WTC11 (cell line): ENCODE measurements around the gene ELFN2. TPM values are rescaled to one million over a fixed set of nuclear protein-coding genes. Genes with fewer than 3 reads are reported as not detected.

Experiments
- ATAC-seq: fragments of 200-7000 bp; cut with Tn5 transposase; 2 replicates; pipeline ENCODE4 v1.10.0; 2021; ENCODE audit warnings: mild to moderate bottlenecking, moderate library complexity
- CTCF ChIA-PET: fragments of 300-600 bp; sonication (Branson Sonifier 250); formaldehyde crosslinking; loops from one replicate; lab custom pipeline; 2021; ENCODE audit warnings: antibody characterized with exemption; lab: Charles Lee
- POLR2A ChIA-PET: fragments of 350-600 bp; sonication (Branson Sonifier 250); formaldehyde crosslinking; loops from one replicate; lab custom pipeline; 2021; ENCODE audit warnings: antibody characterized with exemption; lab: Charles Lee
- DNase-seq: peaks from one replicate; pipeline ENCODE4 v3.0.0; 2021; ENCODE audit warnings: low spot score
- H3K27ac Mint-ChIP-seq: 2 replicates; pipeline ENCODE4 v1.8.0; 2021; ENCODE audit warnings: mixed read lengths
- H3K27me3 Mint-ChIP-seq: 2 replicates; pipeline ENCODE4 v1.8.0; 2021; ENCODE audit warnings: low read depth, mild to moderate bottlenecking, moderate library complexity, mixed read lengths
- H3K36me3 Mint-ChIP-seq: 2 replicates; pipeline ENCODE4 v1.8.0; 2021; ENCODE audit warnings: mixed read lengths
- H3K4me1 Mint-ChIP-seq: 2 replicates; pipeline ENCODE4 v1.8.0; 2022; ENCODE audit warnings: mixed read lengths
- H3K4me3 Mint-ChIP-seq: 2 replicates; pipeline ENCODE4 v1.8.0; 2021; ENCODE audit warnings: mild to moderate bottlenecking, moderate library complexity, mixed read lengths
- H3K9me3 Mint-ChIP-seq: 2 replicates; pipeline ENCODE4 v1.8.0; 2021; ENCODE audit warnings: mixed read lengths
- CBFB ChIP-seq: sonication (generic); formaldehyde crosslinking; IDR thresholded peaks from 2 replicates; pipeline ENCODE4 v1.8.1; 2022; ENCODE audit warnings: mild to moderate bottlenecking, low read depth, missing genetic modification reagents
- GRHL2 ChIP-seq: fragments of 250-450 bp; sonication (Bioruptor Pico); IDR thresholded peaks from 2 replicates; pipeline ENCODE4 v1.8.0; 2022; ENCODE audit warnings: mild to moderate bottlenecking, moderate library complexity; ENCODE audit not compliant: insufficient replicate concordance, severe bottlenecking
- IRF2 ChIP-seq: sonication (generic); formaldehyde crosslinking; IDR thresholded peaks from 2 replicates; pipeline ENCODE4 v1.8.0; 2022; ENCODE audit warnings: low read depth, missing genetic modification reagents, borderline replicate concordance
- JAZF1 ChIP-seq: fragments of 250-450 bp; sonication (Bioruptor Pico); IDR thresholded peaks from 2 replicates; pipeline ENCODE4 v1.9.0; 2021; ENCODE audit warnings: moderate library complexity, mild to moderate bottlenecking, inconsistent platforms
- KAT7 ChIP-seq: sonication (generic); formaldehyde crosslinking; IDR thresholded peaks from 2 replicates; pipeline ENCODE4 v1.8.1; 2023; ENCODE audit warnings: missing genetic modification reagents, mild to moderate bottlenecking, borderline replicate concordance
- NFE2L1 ChIP-seq: sonication (generic); formaldehyde crosslinking; IDR thresholded peaks from 2 replicates; pipeline ENCODE4 v1.8.1; 2023; ENCODE audit warnings: missing genetic modification reagents
- NR3C1 ChIP-seq: sonication (generic); formaldehyde crosslinking; conservative IDR thresholded peaks from 2 replicates; pipeline ENCODE4 v1.8.1; 2023; ENCODE audit warnings: low read depth, mild to moderate bottlenecking, missing genetic modification reagents
- SMAD3 ChIP-seq: sonication (generic); formaldehyde crosslinking; IDR thresholded peaks from 2 replicates; pipeline ENCODE4 v1.8.0; 2022; ENCODE audit warnings: missing genetic modification reagents, mild to moderate bottlenecking, borderline replicate concordance
- TEAD4 ChIP-seq: sonication (generic); formaldehyde crosslinking; IDR thresholded peaks from 2 replicates; pipeline ENCODE4 v1.8.0; 2022; ENCODE audit warnings: mild to moderate bottlenecking, missing genetic modification reagents
- ZNF219 ChIP-seq: sonication (generic); formaldehyde crosslinking; IDR thresholded peaks from 2 replicates; pipeline ENCODE4 v1.8.0; 2023; ENCODE audit warnings: missing genetic modification reagents, mild to moderate bottlenecking, borderline replicate concordance
- ZNF396 ChIP-seq: fragments of 250-450 bp; sonication (Bioruptor Pico); IDR thresholded peaks from 2 replicates; pipeline ENCODE4 v1.8.0; 2021; ENCODE audit warnings: mild to moderate bottlenecking, moderate library complexity, borderline replicate concordance
- total RNA-seq: library from RNA; stranded (reverse); gene quantifications from 3 replicates; pipeline ENCODE4 v1.2.3, GENCODE V29; 2021
- TF ChIP-seq, protein P1 (sequence below): sonication (generic); formaldehyde crosslinking; IDR thresholded peaks from 2 replicates; pipeline ENCODE4 v1.8.0; 2022; ENCODE audit warnings: mild to moderate bottlenecking, missing genetic modification reagents
- TF ChIP-seq, protein P2 (sequence below): fragments of 200-600 bp; IDR thresholded peaks from 2 replicates; pipeline ENCODE4 v1.8.0; 2022; ENCODE audit warnings: antibody characterized with exemption
- TF ChIP-seq, protein P3 (sequence below): fragments of 250-450 bp; sonication (Bioruptor Pico); IDR thresholded peaks from 2 replicates; pipeline ENCODE4 v1.9.0; 2021; ENCODE audit warnings: mild to moderate bottlenecking, borderline replicate concordance
- TF ChIP-seq, protein P4 (sequence below): sonication (generic); formaldehyde crosslinking; IDR thresholded peaks from 2 replicates; pipeline ENCODE4 v1.8.0; 2023; ENCODE audit warnings: missing genetic modification reagents, mild to moderate bottlenecking, borderline replicate concordance
- TF ChIP-seq, protein P5 (sequence below): sonication (generic); formaldehyde crosslinking; IDR thresholded peaks from 2 replicates; pipeline ENCODE4 v1.8.0; 2022; ENCODE audit warnings: missing genetic modification reagents
- TF ChIP-seq, protein P6 (sequence below): fragments of 250-450 bp; sonication (Bioruptor Pico); IDR thresholded peaks from 2 replicates; pipeline ENCODE4 v1.9.0; 2021; ENCODE audit warnings: moderate library complexity, mild to moderate bottlenecking, inconsistent platforms, borderline replicate concordance

Gene ELFN2
- total RNA-seq, 1 experiment from 2014 or later = 0.87 TPM

DNA sequence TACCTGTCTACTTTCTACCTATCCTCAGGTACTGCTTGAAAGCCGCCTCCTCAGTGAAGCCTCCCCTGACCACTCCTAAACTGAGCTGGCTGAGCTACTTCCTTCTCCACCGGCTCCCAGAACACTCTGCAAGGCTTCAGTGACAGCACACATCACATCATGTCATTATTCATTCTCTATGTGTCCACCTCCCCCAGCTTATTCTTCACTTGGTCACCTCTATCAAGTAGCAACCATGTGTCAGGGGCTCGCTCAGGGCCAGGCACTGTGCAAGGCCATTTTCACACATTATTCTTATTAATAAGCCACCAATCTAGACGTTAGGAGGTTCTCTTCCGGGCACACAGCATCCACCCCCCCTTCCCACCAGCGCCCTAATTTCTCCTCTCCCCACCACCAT lies 3.7 kb upstream of the ELFN2 start (continued):
- TF ChIP-seq, protein P1, sequence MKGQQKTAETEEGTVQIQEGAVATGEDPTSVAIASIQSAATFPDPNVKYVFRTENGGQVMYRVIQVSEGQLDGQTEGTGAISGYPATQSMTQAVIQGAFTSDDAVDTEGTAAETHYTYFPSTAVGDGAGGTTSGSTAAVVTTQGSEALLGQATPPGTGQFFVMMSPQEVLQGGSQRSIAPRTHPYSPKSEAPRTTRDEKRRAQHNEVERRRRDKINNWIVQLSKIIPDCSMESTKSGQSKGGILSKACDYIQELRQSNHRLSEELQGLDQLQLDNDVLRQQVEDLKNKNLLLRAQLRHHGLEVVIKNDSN (CRISPR knock-in tag) = no peak
- no peak for TF ChIP-seq JAZF1 (CRISPR knock-in tag)
- no peak for TF ChIP-seq ZNF396
- TF ChIP-seq ZNF219 (CRISPR knock-in tag) = no peak
- no peak for TF ChIP-seq TEAD4 (CRISPR knock-in tag)
- TF ChIP-seq CBFB (CRISPR knock-in tag) = no peak
- no peak for TF ChIP-seq GRHL2
- no peak for TF ChIP-seq NFE2L1 (CRISPR knock-in tag)
- TF ChIP-seq KAT7 = no peak
- TF ChIP-seq, protein P2, sequence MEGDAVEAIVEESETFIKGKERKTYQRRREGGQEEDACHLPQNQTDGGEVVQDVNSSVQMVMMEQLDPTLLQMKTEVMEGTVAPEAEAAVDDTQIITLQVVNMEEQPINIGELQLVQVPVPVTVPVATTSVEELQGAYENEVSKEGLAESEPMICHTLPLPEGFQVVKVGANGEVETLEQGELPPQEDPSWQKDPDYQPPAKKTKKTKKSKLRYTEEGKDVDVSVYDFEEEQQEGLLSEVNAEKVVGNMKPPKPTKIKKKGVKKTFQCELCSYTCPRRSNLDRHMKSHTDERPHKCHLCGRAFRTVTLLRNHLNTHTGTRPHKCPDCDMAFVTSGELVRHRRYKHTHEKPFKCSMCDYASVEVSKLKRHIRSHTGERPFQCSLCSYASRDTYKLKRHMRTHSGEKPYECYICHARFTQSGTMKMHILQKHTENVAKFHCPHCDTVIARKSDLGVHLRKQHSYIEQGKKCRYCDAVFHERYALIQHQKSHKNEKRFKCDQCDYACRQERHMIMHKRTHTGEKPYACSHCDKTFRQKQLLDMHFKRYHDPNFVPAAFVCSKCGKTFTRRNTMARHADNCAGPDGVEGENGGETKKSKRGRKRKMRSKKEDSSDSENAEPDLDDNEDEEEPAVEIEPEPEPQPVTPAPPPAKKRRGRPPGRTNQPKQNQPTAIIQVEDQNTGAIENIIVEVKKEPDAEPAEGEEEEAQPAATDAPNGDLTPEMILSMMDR = no peak
- no peak for TF ChIP-seq IRF2
- no peak for TF ChIP-seq NR3C1 (CRISPR knock-in tag)
- TF ChIP-seq, protein P3, sequence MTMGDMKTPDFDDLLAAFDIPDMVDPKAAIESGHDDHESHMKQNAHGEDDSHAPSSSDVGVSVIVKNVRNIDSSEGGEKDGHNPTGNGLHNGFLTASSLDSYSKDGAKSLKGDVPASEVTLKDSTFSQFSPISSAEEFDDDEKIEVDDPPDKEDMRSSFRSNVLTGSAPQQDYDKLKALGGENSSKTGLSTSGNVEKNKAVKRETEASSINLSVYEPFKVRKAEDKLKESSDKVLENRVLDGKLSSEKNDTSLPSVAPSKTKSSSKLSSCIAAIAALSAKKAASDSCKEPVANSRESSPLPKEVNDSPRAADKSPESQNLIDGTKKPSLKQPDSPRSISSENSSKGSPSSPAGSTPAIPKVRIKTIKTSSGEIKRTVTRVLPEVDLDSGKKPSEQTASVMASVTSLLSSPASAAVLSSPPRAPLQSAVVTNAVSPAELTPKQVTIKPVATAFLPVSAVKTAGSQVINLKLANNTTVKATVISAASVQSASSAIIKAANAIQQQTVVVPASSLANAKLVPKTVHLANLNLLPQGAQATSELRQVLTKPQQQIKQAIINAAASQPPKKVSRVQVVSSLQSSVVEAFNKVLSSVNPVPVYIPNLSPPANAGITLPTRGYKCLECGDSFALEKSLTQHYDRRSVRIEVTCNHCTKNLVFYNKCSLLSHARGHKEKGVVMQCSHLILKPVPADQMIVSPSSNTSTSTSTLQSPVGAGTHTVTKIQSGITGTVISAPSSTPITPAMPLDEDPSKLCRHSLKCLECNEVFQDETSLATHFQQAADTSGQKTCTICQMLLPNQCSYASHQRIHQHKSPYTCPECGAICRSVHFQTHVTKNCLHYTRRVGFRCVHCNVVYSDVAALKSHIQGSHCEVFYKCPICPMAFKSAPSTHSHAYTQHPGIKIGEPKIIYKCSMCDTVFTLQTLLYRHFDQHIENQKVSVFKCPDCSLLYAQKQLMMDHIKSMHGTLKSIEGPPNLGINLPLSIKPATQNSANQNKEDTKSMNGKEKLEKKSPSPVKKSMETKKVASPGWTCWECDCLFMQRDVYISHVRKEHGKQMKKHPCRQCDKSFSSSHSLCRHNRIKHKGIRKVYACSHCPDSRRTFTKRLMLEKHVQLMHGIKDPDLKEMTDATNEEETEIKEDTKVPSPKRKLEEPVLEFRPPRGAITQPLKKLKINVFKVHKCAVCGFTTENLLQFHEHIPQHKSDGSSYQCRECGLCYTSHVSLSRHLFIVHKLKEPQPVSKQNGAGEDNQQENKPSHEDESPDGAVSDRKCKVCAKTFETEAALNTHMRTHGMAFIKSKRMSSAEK (CRISPR knock-in tag) = no peak
- TF ChIP-seq SMAD3 (CRISPR knock-in tag) = no peak

DNA sequence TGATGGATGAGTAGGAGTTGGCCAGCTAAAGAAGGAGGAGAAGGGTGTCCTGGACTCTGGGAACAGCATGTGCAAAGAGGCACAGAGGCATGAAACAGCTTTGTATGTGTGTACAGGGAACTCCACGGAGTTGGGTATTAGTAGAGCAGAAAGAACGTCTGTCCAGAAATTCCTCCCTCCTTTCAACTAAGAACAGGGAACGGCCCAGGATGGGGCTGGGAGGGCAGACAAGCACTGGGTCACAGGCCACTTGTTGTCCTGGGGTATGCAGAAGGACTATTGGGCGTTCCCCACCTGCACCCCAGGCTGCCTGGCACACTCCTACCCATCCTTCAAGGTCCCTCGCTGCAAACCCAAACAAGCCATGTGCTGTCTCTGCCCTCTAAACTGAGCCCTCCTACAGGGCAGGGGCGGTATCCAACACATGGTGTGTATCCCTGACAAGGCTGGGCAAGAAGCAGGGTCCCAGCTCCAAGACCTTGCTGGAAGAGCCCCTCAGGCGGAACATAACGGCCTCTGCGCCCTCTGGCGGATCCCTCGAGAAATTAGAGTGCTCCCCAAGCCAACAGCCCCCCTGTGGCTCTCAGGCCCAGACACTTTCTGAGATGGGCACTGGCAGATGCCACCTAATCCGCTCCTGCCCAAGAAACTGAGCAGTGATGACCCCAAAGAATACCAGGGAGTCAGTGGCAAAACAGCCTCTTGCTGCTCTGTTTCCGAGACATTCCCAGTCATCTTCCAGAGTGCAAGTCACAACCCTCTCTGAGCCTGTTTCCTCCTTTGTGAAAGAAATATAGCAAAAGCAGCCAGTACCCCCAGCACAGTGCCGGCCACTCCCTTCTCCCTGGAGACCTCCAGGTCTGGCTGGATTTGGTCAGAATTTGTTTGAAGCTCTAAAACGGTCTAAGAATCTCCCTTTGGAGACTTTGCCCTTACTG lies 1.6 kb upstream of the ELFN2 start:
- H3K27ac Mint-ChIP-seq = no peak overlapping the region
- no peaks in the 10 kb centered on the region for H3K36me3 Mint-ChIP-seq
- peak; percentile 81 for DNase-seq
- H3K4me3 Mint-ChIP-seq = peak overlapping the region; percentile 47
- H3K4me1 Mint-ChIP-seq = peaks cover 14% of the 10 kb centered on the region
- ChIA-PET POLR2A (no interaction called here), CTCF (interaction anchor here (0.5 to 4.5 kb wide), 55 partner anchors 9 to 377 kb away, joined by 3 to 69 read pairs (median 5); partner anchors contain the start of gene KCTD17)
- ATAC-seq = peak; percentile 63
- H3K27me3 Mint-ChIP-seq = peaks cover 50% of the 10 kb centered on the region
- 0 out of 2 replicates have a peak, but pooled peaks cover 4% of the 10 kb centered on the region for H3K9me3 Mint-ChIP-seq
- TF ChIP-seq, protein P4, sequence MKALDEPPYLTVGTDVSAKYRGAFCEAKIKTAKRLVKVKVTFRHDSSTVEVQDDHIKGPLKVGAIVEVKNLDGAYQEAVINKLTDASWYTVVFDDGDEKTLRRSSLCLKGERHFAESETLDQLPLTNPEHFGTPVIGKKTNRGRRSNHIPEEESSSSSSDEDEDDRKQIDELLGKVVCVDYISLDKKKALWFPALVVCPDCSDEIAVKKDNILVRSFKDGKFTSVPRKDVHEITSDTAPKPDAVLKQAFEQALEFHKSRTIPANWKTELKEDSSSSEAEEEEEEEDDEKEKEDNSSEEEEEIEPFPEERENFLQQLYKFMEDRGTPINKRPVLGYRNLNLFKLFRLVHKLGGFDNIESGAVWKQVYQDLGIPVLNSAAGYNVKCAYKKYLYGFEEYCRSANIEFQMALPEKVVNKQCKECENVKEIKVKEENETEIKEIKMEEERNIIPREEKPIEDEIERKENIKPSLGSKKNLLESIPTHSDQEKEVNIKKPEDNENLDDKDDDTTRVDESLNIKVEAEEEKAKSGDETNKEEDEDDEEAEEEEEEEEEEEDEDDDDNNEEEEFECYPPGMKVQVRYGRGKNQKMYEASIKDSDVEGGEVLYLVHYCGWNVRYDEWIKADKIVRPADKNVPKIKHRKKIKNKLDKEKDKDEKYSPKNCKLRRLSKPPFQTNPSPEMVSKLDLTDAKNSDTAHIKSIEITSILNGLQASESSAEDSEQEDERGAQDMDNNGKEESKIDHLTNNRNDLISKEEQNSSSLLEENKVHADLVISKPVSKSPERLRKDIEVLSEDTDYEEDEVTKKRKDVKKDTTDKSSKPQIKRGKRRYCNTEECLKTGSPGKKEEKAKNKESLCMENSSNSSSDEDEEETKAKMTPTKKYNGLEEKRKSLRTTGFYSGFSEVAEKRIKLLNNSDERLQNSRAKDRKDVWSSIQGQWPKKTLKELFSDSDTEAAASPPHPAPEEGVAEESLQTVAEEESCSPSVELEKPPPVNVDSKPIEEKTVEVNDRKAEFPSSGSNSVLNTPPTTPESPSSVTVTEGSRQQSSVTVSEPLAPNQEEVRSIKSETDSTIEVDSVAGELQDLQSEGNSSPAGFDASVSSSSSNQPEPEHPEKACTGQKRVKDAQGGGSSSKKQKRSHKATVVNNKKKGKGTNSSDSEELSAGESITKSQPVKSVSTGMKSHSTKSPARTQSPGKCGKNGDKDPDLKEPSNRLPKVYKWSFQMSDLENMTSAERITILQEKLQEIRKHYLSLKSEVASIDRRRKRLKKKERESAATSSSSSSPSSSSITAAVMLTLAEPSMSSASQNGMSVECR (CRISPR knock-in tag) = no peak
- TF ChIP-seq, protein P5, sequence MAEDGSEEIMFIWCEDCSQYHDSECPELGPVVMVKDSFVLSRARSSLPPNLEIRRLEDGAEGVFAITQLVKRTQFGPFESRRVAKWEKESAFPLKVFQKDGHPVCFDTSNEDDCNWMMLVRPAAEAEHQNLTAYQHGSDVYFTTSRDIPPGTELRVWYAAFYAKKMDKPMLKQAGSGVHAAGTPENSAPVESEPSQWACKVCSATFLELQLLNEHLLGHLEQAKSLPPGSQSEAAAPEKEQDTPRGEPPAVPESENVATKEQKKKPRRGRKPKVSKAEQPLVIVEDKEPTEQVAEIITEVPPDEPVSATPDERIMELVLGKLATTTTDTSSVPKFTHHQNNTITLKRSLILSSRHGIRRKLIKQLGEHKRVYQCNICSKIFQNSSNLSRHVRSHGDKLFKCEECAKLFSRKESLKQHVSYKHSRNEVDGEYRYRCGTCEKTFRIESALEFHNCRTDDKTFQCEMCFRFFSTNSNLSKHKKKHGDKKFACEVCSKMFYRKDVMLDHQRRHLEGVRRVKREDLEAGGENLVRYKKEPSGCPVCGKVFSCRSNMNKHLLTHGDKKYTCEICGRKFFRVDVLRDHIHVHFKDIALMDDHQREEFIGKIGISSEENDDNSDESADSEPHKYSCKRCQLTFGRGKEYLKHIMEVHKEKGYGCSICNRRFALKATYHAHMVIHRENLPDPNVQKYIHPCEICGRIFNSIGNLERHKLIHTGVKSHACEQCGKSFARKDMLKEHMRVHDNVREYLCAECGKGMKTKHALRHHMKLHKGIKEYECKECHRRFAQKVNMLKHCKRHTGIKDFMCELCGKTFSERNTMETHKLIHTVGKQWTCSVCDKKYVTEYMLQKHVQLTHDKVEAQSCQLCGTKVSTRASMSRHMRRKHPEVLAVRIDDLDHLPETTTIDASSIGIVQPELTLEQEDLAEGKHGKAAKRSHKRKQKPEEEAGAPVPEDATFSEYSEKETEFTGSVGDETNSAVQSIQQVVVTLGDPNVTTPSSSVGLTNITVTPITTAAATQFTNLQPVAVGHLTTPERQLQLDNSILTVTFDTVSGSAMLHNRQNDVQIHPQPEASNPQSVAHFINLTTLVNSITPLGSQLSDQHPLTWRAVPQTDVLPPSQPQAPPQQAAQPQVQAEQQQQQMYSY (CRISPR knock-in tag) = peak; percentile 54; the same call in 1 of the 2 replicates
- TF ChIP-seq, protein P6, sequence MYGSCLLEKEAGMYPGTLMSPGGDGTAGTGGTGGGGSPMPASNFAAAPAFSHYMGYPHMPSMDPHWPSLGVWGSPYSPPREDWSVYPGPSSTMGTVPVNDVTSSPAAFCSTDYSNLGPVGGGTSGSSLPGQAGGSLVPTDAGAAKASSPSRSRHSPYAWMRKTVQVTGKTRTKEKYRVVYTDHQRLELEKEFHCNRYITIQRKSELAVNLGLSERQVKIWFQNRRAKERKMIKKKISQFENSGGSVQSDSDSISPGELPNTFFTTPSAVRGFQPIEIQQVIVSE = no peak
